PFSK-1 (cell line): ENCODE data around the gene AMPD3.

Experiments used
- FOXP2 ChIP-seq: optimal IDR thresholded peaks from 2 replicates; pipeline ENCODE3; 2011; ENCODE audit warnings: borderline replicate concordance, control low read depth, inconsistent platforms; ENCODE audit not compliant: insufficient read depth; ENCODE audit errors: extremely low read length, extremely low read depth
- POLR2AphosphoS5 ChIP-seq: IDR thresholded peaks from 2 replicates; pipeline ENCODE4 v1.6.1; 2012; ENCODE audit warnings: low read depth, mild to moderate bottlenecking, control low read depth, low read length, moderate library complexity
- SIN3A ChIP-seq: IDR thresholded peaks from 2 replicates; pipeline ENCODE4 v1.6.1; 2012; ENCODE audit warnings: mild to moderate bottlenecking, low read length, moderate library complexity, borderline replicate concordance; ENCODE audit not compliant: insufficient read depth
- TAF1 ChIP-seq: IDR thresholded peaks from 2 replicates; pipeline ENCODE4 v1.6.1; 2012; ENCODE audit warnings: low read length, control low read depth, borderline replicate concordance; ENCODE audit not compliant: insufficient read depth

GRCh38 chr11:10439351-10439750 lies 15.7 kb upstream of the AMPD3 start:
- TF ChIP-seq POLR2AphosphoS5 (no peak), TAF1 (no peak), FOXP2 (no peak), SIN3A (no peak)
